Measurements from ENCODE around the gene WLS.

The WLS gene

GRCh38 chr1:68255301-68255700 is 23.0 kb upstream of the WLS start:
- H3K27ac ChIP-seq (ENCODE audit: low read depth, low read length) = no peak overlapping the region
- no peaks in the 10 kb centered on the region for H3K27me3 ChIP-seq (ENCODE audit: control insufficient read depth, insufficient read depth, low read length)
- no peak overlapping the region for H3K9ac ChIP-seq (ENCODE audit: low read depth, low read length)

GRCh38 chr1:68254667-68255226 is 22.4 kb upstream of the WLS start:
- Histone ChIP-seq H3K4me1 (ENCODE audit: control insufficient read depth, insufficient read depth, low read length) (no peaks in the 10 kb centered on the region), H3K4me3 (ENCODE audit: low read depth, low read length) (no peak overlapping the region), H3K27me3 (ENCODE audit: control insufficient read depth, insufficient read depth, low read length) (no peaks in the 10 kb centered on the region), H3K9ac (ENCODE audit: low read depth, low read length) (no peak overlapping the region), H3K36me3 (ENCODE audit: control insufficient read depth, insufficient read depth, low read length) (no peaks in the 10 kb centered on the region), H3K27ac (ENCODE audit: low read depth, low read length) (no peak overlapping the region), H3K9me3 (ENCODE audit: control insufficient read depth, insufficient read depth, low read length) (no peaks in the 10 kb centered on the region)

More at GRCh38 chr1:68255301-68255700, 23.0 kb upstream of the WLS start:
- Histone ChIP-seq H3K4me1 (ENCODE audit: control insufficient read depth, insufficient read depth, low read length) (no peaks in the 10 kb centered on the region), H3K36me3 (ENCODE audit: control insufficient read depth, insufficient read depth, low read length) (no peaks in the 10 kb centered on the region), H3K9me3 (ENCODE audit: control insufficient read depth, insufficient read depth, low read length) (no peaks in the 10 kb centered on the region), H3K4me3 (ENCODE audit: low read depth, low read length) (no peak overlapping the region)

GRCh38 chr1:68237040-68237439 is 4.7 kb upstream of the WLS start:
- H3K4me3 ChIP-seq (ENCODE audit: low read depth, low read length) = no peak overlapping the region
- H3K36me3 ChIP-seq (ENCODE audit: control insufficient read depth, insufficient read depth, low read length) = no peaks in the 10 kb centered on the region
- no peak overlapping the region for H3K9ac ChIP-seq (ENCODE audit: low read depth, low read length)
- peaks cover 12% of the 10 kb centered on the region for H3K4me1 ChIP-seq (ENCODE audit: control insufficient read depth, insufficient read depth, low read length)
- H3K27ac ChIP-seq (ENCODE audit: low read depth, low read length) = no peak overlapping the region
- no peaks in the 10 kb centered on the region for H3K9me3 ChIP-seq (ENCODE audit: control insufficient read depth, insufficient read depth, low read length)
- peaks cover 82% of the 10 kb centered on the region for H3K27me3 ChIP-seq (ENCODE audit: control insufficient read depth, insufficient read depth, low read length)

DNA sequence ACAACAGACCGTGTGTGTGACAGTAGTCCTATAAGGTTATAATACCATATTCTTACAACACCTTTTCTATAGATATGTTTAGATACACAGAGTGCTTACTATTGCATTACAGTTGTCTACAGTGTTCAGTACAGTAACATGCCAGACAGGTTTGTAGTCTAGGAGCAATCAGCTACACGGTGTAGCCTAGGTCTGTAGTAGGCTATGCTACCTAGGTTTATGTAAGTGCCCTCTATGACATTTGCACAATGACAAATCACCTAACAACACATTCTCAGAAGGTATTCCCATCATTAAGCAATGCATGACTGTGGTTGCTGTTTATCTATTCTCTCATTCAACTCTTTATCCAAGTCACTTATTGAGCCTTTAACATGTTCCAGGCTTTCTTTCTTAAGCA is 1.8 kb upstream of the WLS start:
- Histone ChIP-seq H3K36me3 (ENCODE audit: control insufficient read depth, insufficient read depth, low read length) (no peaks in the 10 kb centered on the region), H3K27ac (ENCODE audit: low read depth, low read length) (no peak overlapping the region), H3K9ac (ENCODE audit: low read depth, low read length) (no peak overlapping the region), H3K4me3 (ENCODE audit: low read depth, low read length) (no peak overlapping the region), H3K27me3 (ENCODE audit: control insufficient read depth, insufficient read depth, low read length) (peaks cover 99% of the 10 kb centered on the region), H3K4me1 (ENCODE audit: control insufficient read depth, insufficient read depth, low read length) (peaks cover 25% of the 10 kb centered on the region), H3K9me3 (ENCODE audit: control insufficient read depth, insufficient read depth, low read length) (no peaks in the 10 kb centered on the region)

- Histone ChIP-seq H3K9me3 (ENCODE audit: control insufficient read depth, insufficient read depth, low read length) (no peaks in the 10 kb centered on the region), H3K4me3 (ENCODE audit: low read depth, low read length) (peak overlapping the region; percentile 72), H3K9ac (ENCODE audit: low read depth, low read length) (no peak overlapping the region), H3K4me1 (ENCODE audit: control insufficient read depth, insufficient read depth, low read length) (peaks cover 29% of the 10 kb centered on the region), H3K27me3 (ENCODE audit: control insufficient read depth, insufficient read depth, low read length) (peaks cover 100% of the 10 kb centered on the region), H3K36me3 (ENCODE audit: control insufficient read depth, insufficient read depth, low read length) (no peaks in the 10 kb centered on the region), H3K27ac (ENCODE audit: low read depth, low read length) (peak overlapping the region; percentile 45)
These were observed 879 bp upstream of the WLS start for GRCh38 chr1:68233202-68233601.

DNA sequence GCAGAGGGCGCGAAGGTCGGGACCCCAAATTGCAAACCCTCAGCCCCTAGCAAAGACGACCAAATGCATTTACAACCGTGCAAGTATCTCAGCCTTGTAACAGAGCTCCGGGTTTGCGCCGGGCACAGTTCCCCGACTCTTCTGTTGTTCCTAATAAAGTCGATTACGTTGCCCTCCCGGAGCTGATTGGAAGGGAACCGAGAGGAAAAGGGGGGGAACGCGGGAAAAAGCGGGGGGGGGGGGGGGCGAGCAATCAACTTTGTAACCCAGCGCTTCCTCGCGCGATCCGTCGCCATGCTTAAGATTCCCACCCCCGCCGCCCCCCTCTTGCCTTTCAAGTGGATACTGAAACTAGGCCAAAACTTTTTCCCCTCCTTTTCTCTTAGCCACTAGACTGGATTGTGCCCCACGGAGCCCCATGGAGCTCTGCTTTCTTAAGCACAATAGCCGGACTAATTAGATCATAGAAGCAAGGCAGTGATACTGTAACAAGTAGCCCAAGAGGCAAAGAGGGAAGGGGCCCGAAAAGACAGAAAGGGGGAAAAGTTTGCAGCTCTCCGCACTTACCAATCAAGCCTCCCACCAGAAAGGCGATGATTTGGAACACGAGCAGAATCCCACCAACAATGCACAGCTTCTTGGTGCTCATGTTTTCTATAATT is 565 bp downstream of the WLS start:
- Histone ChIP-seq H3K36me3 (ENCODE audit: control insufficient read depth, insufficient read depth, low read length) (no peaks in the 10 kb centered on the region), H3K9me3 (ENCODE audit: control insufficient read depth, insufficient read depth, low read length) (no peaks in the 10 kb centered on the region), H3K4me1 (ENCODE audit: control insufficient read depth, insufficient read depth, low read length) (peaks cover 29% of the 10 kb centered on the region), H3K9ac (ENCODE audit: low read depth, low read length) (no peak overlapping the region), H3K27ac (ENCODE audit: low read depth, low read length) (peak overlapping the region; percentile 78), H3K27me3 (ENCODE audit: control insufficient read depth, insufficient read depth, low read length) (peaks cover 100% of the 10 kb centered on the region), H3K4me3 (ENCODE audit: low read depth, low read length) (peak overlapping the region; percentile 72)

- peaks cover 100% of the 10 kb centered on the region for H3K27me3 ChIP-seq (ENCODE audit: control insufficient read depth, insufficient read depth, low read length)
- no peak overlapping the region for H3K9ac ChIP-seq (ENCODE audit: low read depth, low read length)
- H3K9me3 ChIP-seq (ENCODE audit: control insufficient read depth, insufficient read depth, low read length) = no peaks in the 10 kb centered on the region
- peak overlapping the region; percentile 72 for H3K4me3 ChIP-seq (ENCODE audit: low read depth, low read length)
- no peak overlapping the region for H3K27ac ChIP-seq (ENCODE audit: low read depth, low read length)
- peaks cover 29% of the 10 kb centered on the region for H3K4me1 ChIP-seq (ENCODE audit: control insufficient read depth, insufficient read depth, low read length)
- H3K36me3 ChIP-seq (ENCODE audit: control insufficient read depth, insufficient read depth, low read length) = no peaks in the 10 kb centered on the region
These were observed 1.3 kb downstream of the WLS start for GRCh38 chr1:68230901-68231626.

DNA sequence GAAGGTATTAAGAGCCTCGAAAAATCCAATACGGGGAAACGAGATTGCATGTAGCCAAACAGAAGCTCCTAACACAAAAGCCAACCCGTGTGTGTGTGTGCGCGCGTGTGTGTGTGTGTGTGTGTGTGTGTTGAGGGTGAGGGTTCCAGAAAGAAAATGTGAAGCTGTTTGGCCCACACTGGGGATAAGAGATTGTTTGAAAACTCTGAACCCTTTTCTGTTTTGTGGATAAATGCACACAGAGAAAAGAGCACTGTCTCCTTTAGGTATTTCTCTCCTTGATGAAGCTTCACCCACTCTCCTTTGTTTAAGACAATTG is 1.9 kb downstream of the WLS start:
- Histone ChIP-seq H3K36me3 (ENCODE audit: control insufficient read depth, insufficient read depth, low read length) (no peaks in the 10 kb centered on the region), H3K27me3 (ENCODE audit: control insufficient read depth, insufficient read depth, low read length) (peaks cover 100% of the 10 kb centered on the region), H3K27ac (ENCODE audit: low read depth, low read length) (no peak overlapping the region), H3K4me3 (ENCODE audit: low read depth, low read length) (peak overlapping the region; percentile 72), H3K4me1 (ENCODE audit: control insufficient read depth, insufficient read depth, low read length) (peaks cover 33% of the 10 kb centered on the region), H3K9me3 (ENCODE audit: control insufficient read depth, insufficient read depth, low read length) (no peaks in the 10 kb centered on the region), H3K9ac (ENCODE audit: low read depth, low read length) (no peak overlapping the region)

DNA sequence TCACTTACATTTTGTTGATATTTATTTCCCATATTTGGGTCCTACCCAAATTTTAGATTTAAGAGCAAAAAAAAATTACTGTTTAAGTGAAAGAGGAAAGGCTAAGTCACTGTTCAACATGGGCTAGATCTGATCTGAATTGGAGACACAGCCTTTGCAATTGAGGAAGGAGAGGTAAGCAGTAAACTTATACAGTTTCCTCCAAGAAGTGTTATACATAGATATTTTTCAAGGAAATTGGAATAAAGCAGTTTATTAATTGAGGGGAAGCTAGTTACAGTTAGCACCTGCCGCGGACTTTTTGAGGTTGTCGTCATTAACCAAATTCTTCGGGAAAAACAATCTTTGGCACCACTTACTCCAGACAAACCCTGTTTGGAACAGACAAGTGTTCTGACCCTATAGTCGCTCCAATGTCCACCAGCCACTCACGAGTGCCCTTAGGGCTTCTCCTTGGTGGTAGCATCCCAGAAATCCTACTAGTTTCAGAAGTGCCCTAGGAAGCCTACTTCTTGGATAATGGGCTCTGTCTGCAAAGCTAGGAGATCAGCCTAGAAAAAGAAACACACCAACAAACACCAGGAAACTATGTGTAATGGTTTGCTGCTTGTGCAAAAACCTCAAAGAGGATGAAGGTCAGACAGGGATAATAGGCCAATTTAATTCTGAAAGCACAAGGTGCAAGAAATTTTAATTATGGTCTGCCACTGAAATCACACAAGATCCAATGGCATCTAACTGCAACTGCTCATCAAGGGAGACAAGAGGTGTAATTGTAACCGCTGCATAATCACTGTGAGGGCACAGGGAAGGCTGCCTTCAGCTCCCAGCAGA is 2.5 kb downstream of the WLS start:
- peaks cover 35% of the 10 kb centered on the region for H3K4me1 ChIP-seq (ENCODE audit: control insufficient read depth, insufficient read depth, low read length)
- H3K27me3 ChIP-seq (ENCODE audit: control insufficient read depth, insufficient read depth, low read length) = peaks cover 99% of the 10 kb centered on the region
- no peak overlapping the region for H3K27ac ChIP-seq (ENCODE audit: low read depth, low read length)
- H3K9me3 ChIP-seq (ENCODE audit: control insufficient read depth, insufficient read depth, low read length) = no peaks in the 10 kb centered on the region
- H3K9ac ChIP-seq (ENCODE audit: low read depth, low read length) = no peak overlapping the region
- H3K4me3 ChIP-seq (ENCODE audit: low read depth, low read length) = 0 out of 2 replicates have a peak overlapping the region, but pooled peaks have one; percentile 72
- no peaks in the 10 kb centered on the region for H3K36me3 ChIP-seq (ENCODE audit: control insufficient read depth, insufficient read depth, low read length)

DNA sequence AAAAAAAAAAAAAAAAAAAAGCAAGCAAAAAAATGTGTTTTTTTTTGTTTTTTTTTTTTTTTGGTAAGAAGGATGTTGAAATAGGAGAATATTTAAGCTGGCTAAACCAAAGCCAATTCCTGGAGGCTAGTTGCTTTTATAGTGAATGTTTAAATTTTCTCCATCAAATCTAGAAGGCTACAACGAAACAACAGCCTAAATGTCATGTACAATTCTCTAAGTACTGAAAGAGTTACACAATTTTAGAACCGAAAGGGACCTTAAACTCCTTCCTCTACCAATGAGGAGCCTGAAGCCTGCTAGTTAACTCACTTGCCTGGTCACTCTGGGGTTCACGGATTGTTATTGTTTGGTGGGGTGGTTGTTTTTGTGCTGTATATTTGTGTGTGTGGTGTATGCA is 3.5 kb downstream of the WLS start:
- H3K9ac ChIP-seq (ENCODE audit: low read depth, low read length) = no peak overlapping the region
- H3K4me1 ChIP-seq (ENCODE audit: control insufficient read depth, insufficient read depth, low read length) = peaks cover 35% of the 10 kb centered on the region
- no peak overlapping the region for H3K4me3 ChIP-seq (ENCODE audit: low read depth, low read length)
- H3K27ac ChIP-seq (ENCODE audit: low read depth, low read length) = no peak overlapping the region
- no peaks in the 10 kb centered on the region for H3K36me3 ChIP-seq (ENCODE audit: control insufficient read depth, insufficient read depth, low read length)
- peaks cover 99% of the 10 kb centered on the region for H3K27me3 ChIP-seq (ENCODE audit: control insufficient read depth, insufficient read depth, low read length)
- H3K9me3 ChIP-seq (ENCODE audit: control insufficient read depth, insufficient read depth, low read length) = no peaks in the 10 kb centered on the region
